Transverse colon (tissue), 4 donors: ENCODE data around the gene DOCK8.

Experiments
- POLR2A ChIP-seq: fragments of 450-650 bp; IDR thresholded peaks from one replicate; pipeline ENCODE4 v1.6.1; 2016; ENCODE audit warnings: antibody characterized with exemption, mild to moderate bottlenecking, moderate library complexity
- POLR2AphosphoS5 ChIP-seq, 3 donors: sonication (generic); formaldehyde crosslinking; IDR thresholded peaks; one replicate each; pipeline ENCODE4 v1.6.1; 2016; ENCODE audit warnings: antibody characterized with exemption in 3 of 3
- TF ChIP-seq, protein P1 (sequence below), 5 experiments: fragments of 200-600 bp in 3 of 5; fragments of 450-650 bp in 2 of 5; sonication (generic) in 3 of 5; IDR thresholded peaks; 1 replicate in 2 of 5; 2 replicates in 3 of 5; pipeline ENCODE4 v1.5.1; 2016 to 2017; ENCODE audit warnings: antibody characterized with exemption in 5 of 5, inconsistent platforms in 3 of 5, mild to moderate bottlenecking in 2 of 5, moderate library complexity in 1 of 5

- TF ChIP-seq, protein P1, sequence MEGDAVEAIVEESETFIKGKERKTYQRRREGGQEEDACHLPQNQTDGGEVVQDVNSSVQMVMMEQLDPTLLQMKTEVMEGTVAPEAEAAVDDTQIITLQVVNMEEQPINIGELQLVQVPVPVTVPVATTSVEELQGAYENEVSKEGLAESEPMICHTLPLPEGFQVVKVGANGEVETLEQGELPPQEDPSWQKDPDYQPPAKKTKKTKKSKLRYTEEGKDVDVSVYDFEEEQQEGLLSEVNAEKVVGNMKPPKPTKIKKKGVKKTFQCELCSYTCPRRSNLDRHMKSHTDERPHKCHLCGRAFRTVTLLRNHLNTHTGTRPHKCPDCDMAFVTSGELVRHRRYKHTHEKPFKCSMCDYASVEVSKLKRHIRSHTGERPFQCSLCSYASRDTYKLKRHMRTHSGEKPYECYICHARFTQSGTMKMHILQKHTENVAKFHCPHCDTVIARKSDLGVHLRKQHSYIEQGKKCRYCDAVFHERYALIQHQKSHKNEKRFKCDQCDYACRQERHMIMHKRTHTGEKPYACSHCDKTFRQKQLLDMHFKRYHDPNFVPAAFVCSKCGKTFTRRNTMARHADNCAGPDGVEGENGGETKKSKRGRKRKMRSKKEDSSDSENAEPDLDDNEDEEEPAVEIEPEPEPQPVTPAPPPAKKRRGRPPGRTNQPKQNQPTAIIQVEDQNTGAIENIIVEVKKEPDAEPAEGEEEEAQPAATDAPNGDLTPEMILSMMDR (IDR thresholded peaks at IDR 0.05), result no peak
- TF ChIP-seq POLR2A, result no peak
- TF ChIP-seq POLR2AphosphoS5 (IDR thresholded peaks at IDR 0.05), result no peak
Observed at GRCh38 chr9:336039-336438, 121.4 kb downstream of the DOCK8 start.
